GM12878 (cell line): ENCODE data around the gene SULT1C4.

ENCODE experiments used
- CHD2 ChIP-seq: IDR thresholded peaks from 2 replicates; pipeline ENCODE4 v1.6.1; 2011; ENCODE audit warnings: low read depth, low read length, improper control_type of control experiment, borderline replicate concordance
- EP300 ChIP-seq, 2 experiments: fragments of 150-350 bp in 1 of 2; IDR thresholded peaks; 2 replicates each; pipeline ENCODE4 v1.6.1; 2011 to 2012; ENCODE audit warnings: low read depth in 2 of 2, low read length in 2 of 2, borderline replicate concordance in 1 of 2, improper control_type of control experiment in 1 of 2, inconsistent platforms in 1 of 2; ENCODE audit not compliant: control insufficient read depth in 1 of 2
- FOS ChIP-seq: IDR thresholded peaks from 3 replicates; pipeline ENCODE4 v1.6.1; 2011; ENCODE audit warnings: borderline replicate concordance; ENCODE audit not compliant: insufficient read length; ENCODE audit errors: extremely low read depth
- JUND ChIP-seq: IDR thresholded peaks from 2 replicates; pipeline ENCODE4 v1.6.1; 2012; ENCODE audit warnings: low read depth, mild to moderate bottlenecking, low read length, improper control_type of control experiment, moderate library complexity
- POLR2AphosphoS5 ChIP-seq: IDR thresholded peaks from 2 replicates; pipeline ENCODE4 v1.6.1; 2011; ENCODE audit warnings: mild to moderate bottlenecking, low read length, inconsistent platforms
- RFX5 ChIP-seq: IDR thresholded peaks from 2 replicates; pipeline ENCODE4 v1.6.1; 2011; ENCODE audit warnings: low read depth, low read length, improper control_type of control experiment
- SIN3A ChIP-seq: IDR thresholded peaks from 2 replicates; pipeline ENCODE4 v1.6.1; 2012; ENCODE audit warnings: low read depth, low read length, improper control_type of control experiment
- SPI1 ChIP-seq: IDR thresholded peaks from 2 replicates; pipeline ENCODE4 v1.6.1; 2011; ENCODE audit warnings: low read depth, mild to moderate bottlenecking, low read length, moderate library complexity, borderline replicate concordance; ENCODE audit not compliant: insufficient read depth
- SRF ChIP-seq, 2 experiments: IDR thresholded peaks; 2 replicates each; pipeline ENCODE4 v1.6.1; 2011; ENCODE audit warnings: low read depth in 2 of 2, low read length in 2 of 2, mild to moderate bottlenecking in 1 of 2, moderate library complexity in 1 of 2
- TF ChIP-seq, protein P1 (sequence below), 3 experiments: IDR thresholded peaks in 2 of 3; conservative IDR thresholded peaks in 1 of 3; 2 replicates each; pipeline ENCODE4 v1.5.1; 2011; ENCODE audit warnings: low read depth in 3 of 3, low read length in 3 of 3, mild to moderate bottlenecking in 3 of 3, control low read depth in 2 of 3, moderate library complexity in 2 of 3, inconsistent platforms in 1 of 3, mixed read lengths in 1 of 3; ENCODE audit not compliant: control insufficient read depth in 2 of 3, insufficient read depth in 1 of 3; ENCODE audit errors: extremely low read depth in 1 of 3

DNA sequence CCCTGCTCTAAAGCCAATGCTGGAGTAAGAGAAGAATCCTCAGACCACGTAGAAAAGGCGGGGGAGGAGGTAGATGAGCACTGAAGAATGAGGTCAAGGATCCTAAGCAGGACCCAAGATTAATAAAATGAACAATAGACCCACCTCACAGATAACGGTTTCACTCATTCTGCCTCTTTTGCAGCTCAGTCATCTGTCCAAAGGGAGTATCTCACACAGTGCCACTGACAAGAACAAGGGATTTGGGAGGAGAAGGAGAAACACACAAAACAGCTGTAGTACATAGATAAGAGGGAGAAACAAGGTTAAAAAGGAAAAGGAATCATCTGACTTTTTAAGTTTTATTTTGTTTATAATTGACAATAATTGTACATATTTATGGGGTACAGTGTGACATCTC, 30.9 kb upstream of the SULT1C4 start:
- TF ChIP-seq, protein P1, sequence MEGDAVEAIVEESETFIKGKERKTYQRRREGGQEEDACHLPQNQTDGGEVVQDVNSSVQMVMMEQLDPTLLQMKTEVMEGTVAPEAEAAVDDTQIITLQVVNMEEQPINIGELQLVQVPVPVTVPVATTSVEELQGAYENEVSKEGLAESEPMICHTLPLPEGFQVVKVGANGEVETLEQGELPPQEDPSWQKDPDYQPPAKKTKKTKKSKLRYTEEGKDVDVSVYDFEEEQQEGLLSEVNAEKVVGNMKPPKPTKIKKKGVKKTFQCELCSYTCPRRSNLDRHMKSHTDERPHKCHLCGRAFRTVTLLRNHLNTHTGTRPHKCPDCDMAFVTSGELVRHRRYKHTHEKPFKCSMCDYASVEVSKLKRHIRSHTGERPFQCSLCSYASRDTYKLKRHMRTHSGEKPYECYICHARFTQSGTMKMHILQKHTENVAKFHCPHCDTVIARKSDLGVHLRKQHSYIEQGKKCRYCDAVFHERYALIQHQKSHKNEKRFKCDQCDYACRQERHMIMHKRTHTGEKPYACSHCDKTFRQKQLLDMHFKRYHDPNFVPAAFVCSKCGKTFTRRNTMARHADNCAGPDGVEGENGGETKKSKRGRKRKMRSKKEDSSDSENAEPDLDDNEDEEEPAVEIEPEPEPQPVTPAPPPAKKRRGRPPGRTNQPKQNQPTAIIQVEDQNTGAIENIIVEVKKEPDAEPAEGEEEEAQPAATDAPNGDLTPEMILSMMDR (IDR thresholded peaks at IDR 0.05 in 2 of 3, conservative IDR thresholded peaks at IDR 0.05 in 1 of 3; ENCODE audit: control insufficient read depth in 2 of 3, extremely low read depth in 1 of 3, insufficient read depth in 1 of 3, low read depth in 3 of 3, low read length in 3 of 3), result no peak
- TF ChIP-seq RFX5 (no peak), SRF (IDR thresholded peaks at IDR 0.05; ENCODE audit: low read depth in 2 of 2, low read length in 2 of 2) (no peak), JUND (no peak), POLR2AphosphoS5 (no peak), EP300 (IDR thresholded peaks at IDR 0.05; ENCODE audit: borderline replicate concordance in 1 of 2, control insufficient read depth in 1 of 2, low read depth in 2 of 2, low read length in 2 of 2) (no peak), SIN3A (no peak), FOS (no peak), CHD2 (no peak), SPI1 (no peak)
